ENCODE measurements around the gene MAGI3. TPM values are rescaled to one million over a fixed set of nuclear protein-coding genes. Genes with fewer than 3 reads are reported as not detected.

MAGI3 gene
- total RNA-seq, 4 donors from 2014 or later = 2.8 to 4.1 (median 4.0) TPM

DNA sequence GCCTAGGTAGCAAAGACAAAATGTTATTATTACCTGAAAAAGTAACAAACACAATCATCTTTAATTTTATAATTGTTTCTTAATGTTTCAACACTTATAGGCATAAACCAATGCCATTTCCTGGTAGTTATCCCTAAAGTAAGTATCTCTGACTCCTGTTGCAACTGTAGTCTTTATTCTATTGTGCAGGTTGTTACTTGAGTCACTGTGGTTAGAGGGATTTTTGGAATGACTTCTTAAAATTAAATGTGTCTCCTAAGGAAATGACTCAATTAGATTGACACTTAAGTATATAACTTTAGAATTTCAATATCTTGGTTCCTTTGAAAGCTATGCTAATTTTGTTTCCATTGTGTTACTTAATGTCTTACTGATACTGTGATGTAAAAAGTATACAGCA, 225.1 kb downstream of the MAGI3 start:
- H3K9me3 ChIP-seq = no peaks in the 10 kb centered on the region
- H3K4me3 ChIP-seq = no peak overlapping the region
- H3K27ac ChIP-seq = no peak overlapping the region
- TF ChIP-seq POLR2A (IDR thresholded peaks at IDR 0.05) = no peak
- TF ChIP-seq, protein P1, sequence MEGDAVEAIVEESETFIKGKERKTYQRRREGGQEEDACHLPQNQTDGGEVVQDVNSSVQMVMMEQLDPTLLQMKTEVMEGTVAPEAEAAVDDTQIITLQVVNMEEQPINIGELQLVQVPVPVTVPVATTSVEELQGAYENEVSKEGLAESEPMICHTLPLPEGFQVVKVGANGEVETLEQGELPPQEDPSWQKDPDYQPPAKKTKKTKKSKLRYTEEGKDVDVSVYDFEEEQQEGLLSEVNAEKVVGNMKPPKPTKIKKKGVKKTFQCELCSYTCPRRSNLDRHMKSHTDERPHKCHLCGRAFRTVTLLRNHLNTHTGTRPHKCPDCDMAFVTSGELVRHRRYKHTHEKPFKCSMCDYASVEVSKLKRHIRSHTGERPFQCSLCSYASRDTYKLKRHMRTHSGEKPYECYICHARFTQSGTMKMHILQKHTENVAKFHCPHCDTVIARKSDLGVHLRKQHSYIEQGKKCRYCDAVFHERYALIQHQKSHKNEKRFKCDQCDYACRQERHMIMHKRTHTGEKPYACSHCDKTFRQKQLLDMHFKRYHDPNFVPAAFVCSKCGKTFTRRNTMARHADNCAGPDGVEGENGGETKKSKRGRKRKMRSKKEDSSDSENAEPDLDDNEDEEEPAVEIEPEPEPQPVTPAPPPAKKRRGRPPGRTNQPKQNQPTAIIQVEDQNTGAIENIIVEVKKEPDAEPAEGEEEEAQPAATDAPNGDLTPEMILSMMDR (IDR thresholded peaks at IDR 0.05 in 4 of 5, conservative IDR thresholded peaks at IDR 0.05 in 1 of 5) = no peak
- in situ Hi-C loops (cut with MboI; ENCODE audit: low sequenced_read_pairs in 4 of 4) (no loop called here), intact Hi-C loops (cut with DNase I; ENCODE audit: low total_unique reads) (no loop called here)
- no peaks in the 10 kb centered on the region for H3K27me3 ChIP-seq
- H3K36me3 ChIP-seq = peaks cover 0 to 8% of the 10 kb centered on the region in 2 donors
- DNase-seq (no peak), ATAC-seq (no peak)
- peaks cover 0 to 4% of the 10 kb centered on the region in 2 donors for H3K4me1 ChIP-seq

DNA sequence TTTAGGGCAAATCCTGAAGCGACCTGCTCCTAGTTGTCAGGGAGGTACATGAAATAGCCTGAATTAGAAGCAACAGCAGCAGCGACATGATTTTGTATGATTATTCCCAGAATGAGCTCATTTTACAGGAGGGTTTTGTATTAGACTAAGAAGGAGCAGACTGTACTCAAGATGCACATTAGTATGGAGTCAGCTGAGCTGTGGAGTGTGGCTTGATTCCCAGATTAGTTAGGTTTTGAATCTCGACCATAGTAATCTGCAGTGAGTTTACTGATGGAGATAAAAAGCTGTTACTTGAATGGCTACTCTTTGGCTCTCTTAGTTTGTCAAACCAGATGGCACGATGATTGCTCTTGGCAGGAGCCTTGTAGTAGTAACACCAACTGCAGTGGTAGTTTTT, 225.8 kb downstream of the MAGI3 start:
- peaks cover 0 to 10% of the 10 kb centered on the region in 2 donors for H3K36me3 ChIP-seq
- TF ChIP-seq POLR2A (IDR thresholded peaks at IDR 0.05) = no peak
- TF ChIP-seq, protein P1 (IDR thresholded peaks at IDR 0.05 in 4 of 5, conservative IDR thresholded peaks at IDR 0.05 in 1 of 5) = no peak
- no peaks in the 10 kb centered on the region for H3K27me3 ChIP-seq
- H3K4me1 ChIP-seq = peaks cover 0 to 4% of the 10 kb centered on the region in 2 donors
- in situ Hi-C loops (cut with MboI; ENCODE audit: low sequenced_read_pairs in 4 of 4) = no loop called here
- ATAC-seq = no peak
- H3K9me3 ChIP-seq = no peaks in the 10 kb centered on the region
- intact Hi-C loops (cut with DNase I; ENCODE audit: low total_unique reads) = no loop called here
- no peak overlapping the region for H3K27ac ChIP-seq
- H3K4me3 ChIP-seq = no peak overlapping the region
- DNase-seq = no peak

DNA sequence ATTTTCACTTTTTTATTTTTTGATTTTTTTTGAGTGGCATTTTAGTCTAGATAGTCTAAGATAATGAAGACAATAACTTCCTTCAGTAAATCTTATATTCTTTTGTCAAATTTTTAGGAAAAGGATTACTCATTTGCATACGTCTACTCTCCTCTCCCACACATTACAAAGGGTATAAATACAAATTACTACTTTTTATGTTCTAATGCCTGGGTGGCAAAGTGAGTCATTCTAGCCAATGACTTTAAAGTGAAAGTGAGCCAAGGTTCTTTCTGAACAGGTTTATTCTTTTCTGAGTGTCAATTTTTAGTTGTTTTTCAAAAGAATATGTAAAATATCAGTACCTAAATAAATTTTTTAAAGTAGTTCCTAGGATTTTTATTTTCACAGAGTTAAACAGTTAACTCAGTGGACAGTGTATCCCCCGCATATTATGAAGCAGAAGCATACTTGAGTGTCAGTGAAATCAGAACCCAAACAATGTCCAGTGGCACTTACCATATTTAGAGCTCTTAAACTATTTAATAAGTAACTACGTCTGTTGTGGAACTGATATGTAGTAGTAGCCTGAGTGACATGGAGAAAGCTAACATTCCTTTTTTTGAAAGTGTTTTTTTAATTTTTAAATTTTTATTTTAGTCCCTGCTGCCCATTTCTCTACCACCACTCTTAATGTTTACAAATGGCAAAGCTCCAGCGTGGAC, 227.3 kb downstream of the MAGI3 start:
- Histone ChIP-seq H3K4me1 (peaks cover 0 to 4% of the 10 kb centered on the region in 2 donors), H3K9me3 (no peaks in the 10 kb centered on the region), H3K27ac (no peak overlapping the region), H3K36me3 (peaks cover 0 to 10% of the 10 kb centered on the region in 2 donors), H3K27me3 (no peaks in the 10 kb centered on the region), H3K4me3 (no peak overlapping the region)
- ATAC-seq (no peak), DNase-seq (no peak)
- intact Hi-C loops (cut with DNase I; ENCODE audit: low total_unique reads) = no loop called here
- TF ChIP-seq, protein P1 (IDR thresholded peaks at IDR 0.05 in 4 of 5, conservative IDR thresholded peaks at IDR 0.05 in 1 of 5) = no peak
- TF ChIP-seq POLR2A (IDR thresholded peaks at IDR 0.05) = no peak
- in situ Hi-C loops (cut with MboI; ENCODE audit: low sequenced_read_pairs in 4 of 4) = no loop called here

DNA sequence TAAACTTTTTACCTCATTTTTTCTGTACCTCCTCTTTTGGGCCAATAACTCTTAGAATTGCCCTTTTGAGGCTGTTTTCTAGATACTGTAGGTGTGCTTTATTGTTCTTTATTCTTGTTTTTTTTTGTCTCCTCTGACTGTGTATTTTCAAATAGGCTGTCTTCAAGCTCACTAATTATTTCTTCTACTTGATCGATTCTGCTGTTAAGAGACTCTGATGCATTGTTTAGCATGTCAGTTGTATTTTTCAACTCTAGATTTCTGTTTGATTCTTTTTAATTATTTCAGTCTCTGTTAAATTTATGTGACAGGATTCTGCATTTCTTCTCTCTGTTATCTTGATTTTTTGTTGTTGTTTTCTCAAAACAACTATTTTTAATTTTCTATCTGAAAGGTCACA, 238.7 kb downstream of the MAGI3 start:
- H3K9me3 ChIP-seq = no peaks in the 10 kb centered on the region
- intact Hi-C loops (cut with DNase I; ENCODE audit: low total_unique reads) (no loop called here), in situ Hi-C loops (cut with MboI; ENCODE audit: low sequenced_read_pairs in 4 of 4) (no loop called here)
- no peaks in the 10 kb centered on the region for H3K27me3 ChIP-seq
- TF ChIP-seq POLR2A (IDR thresholded peaks at IDR 0.05) = no peak
- TF ChIP-seq, protein P1 (IDR thresholded peaks at IDR 0.05 in 4 of 5, conservative IDR thresholded peaks at IDR 0.05 in 1 of 5) = no peak
- H3K27ac ChIP-seq = no peak overlapping the region
- no peak for DNase-seq
- no peaks in the 10 kb centered on the region for H3K36me3 ChIP-seq
- ATAC-seq = no peak
- no peaks in the 10 kb centered on the region for H3K4me1 ChIP-seq
- no peak overlapping the region for H3K4me3 ChIP-seq
